Measurements from ENCODE around the gene TMED6. TPM values are rescaled to one million over a fixed set of nuclear protein-coding genes. Genes with fewer than 3 reads are reported as not detected.

The TMED6 gene
- total RNA-seq, 1 donor from 2014 or later, result 2.6 TPM

DNA sequence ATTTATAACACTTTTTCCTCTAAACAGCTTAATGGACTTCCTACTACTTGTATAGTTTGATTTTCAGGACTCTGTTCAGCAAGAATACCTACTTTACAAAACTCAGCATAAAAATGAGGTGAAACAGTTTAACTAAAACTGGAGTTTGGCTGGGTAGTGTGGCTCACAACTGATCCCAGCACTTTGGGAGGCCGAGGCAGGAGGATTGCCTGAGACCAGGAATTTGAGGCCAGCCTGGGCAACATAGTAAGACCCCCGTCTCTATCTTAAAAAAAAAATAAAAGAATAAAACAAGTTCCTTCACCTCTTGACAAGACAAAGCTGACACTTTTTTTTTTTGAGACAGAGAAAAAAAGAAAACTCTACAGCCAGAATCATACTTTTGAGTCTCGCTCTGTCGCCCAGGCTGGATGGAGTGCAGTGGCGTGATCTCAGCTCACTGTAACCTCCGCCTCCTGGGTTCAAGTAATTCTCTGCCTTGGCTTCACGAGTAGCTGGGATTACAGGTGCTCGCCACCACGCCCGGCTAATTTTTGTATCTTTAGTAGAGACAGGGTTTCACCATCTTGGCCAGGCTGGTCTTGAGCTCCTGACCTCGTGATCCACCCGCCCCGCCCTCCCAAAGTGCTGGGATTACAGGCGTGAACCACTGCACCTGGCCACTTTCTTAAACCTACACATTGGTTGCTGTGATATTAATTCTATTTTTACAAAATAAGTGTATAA, 23.8 kb downstream of the TMED6 start:
- TF ChIP-seq, protein P1, sequence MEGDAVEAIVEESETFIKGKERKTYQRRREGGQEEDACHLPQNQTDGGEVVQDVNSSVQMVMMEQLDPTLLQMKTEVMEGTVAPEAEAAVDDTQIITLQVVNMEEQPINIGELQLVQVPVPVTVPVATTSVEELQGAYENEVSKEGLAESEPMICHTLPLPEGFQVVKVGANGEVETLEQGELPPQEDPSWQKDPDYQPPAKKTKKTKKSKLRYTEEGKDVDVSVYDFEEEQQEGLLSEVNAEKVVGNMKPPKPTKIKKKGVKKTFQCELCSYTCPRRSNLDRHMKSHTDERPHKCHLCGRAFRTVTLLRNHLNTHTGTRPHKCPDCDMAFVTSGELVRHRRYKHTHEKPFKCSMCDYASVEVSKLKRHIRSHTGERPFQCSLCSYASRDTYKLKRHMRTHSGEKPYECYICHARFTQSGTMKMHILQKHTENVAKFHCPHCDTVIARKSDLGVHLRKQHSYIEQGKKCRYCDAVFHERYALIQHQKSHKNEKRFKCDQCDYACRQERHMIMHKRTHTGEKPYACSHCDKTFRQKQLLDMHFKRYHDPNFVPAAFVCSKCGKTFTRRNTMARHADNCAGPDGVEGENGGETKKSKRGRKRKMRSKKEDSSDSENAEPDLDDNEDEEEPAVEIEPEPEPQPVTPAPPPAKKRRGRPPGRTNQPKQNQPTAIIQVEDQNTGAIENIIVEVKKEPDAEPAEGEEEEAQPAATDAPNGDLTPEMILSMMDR (IDR thresholded peaks at IDR 0.05; ENCODE audit: unreplicated experiment), result no peak
- no peak overlapping the region for H3K4me3 Mint-ChIP-seq (ENCODE audit: low read depth)
- H3K27ac Mint-ChIP-seq, result no peak overlapping the region
- DNase-seq (ENCODE audit: low spot score, unreplicated experiment), result no peak
- peaks cover 12% of the 10 kb centered on the region for H3K4me1 Mint-ChIP-seq (ENCODE audit: low read depth)
- no peaks in the 10 kb centered on the region for H3K27me3 Mint-ChIP-seq
- peaks cover 16% of the 10 kb centered on the region for H3K36me3 Mint-ChIP-seq (ENCODE audit: insufficient read depth)
- no peaks in the 10 kb centered on the region for H3K9me3 Mint-ChIP-seq (ENCODE audit: low read depth)

DNA sequence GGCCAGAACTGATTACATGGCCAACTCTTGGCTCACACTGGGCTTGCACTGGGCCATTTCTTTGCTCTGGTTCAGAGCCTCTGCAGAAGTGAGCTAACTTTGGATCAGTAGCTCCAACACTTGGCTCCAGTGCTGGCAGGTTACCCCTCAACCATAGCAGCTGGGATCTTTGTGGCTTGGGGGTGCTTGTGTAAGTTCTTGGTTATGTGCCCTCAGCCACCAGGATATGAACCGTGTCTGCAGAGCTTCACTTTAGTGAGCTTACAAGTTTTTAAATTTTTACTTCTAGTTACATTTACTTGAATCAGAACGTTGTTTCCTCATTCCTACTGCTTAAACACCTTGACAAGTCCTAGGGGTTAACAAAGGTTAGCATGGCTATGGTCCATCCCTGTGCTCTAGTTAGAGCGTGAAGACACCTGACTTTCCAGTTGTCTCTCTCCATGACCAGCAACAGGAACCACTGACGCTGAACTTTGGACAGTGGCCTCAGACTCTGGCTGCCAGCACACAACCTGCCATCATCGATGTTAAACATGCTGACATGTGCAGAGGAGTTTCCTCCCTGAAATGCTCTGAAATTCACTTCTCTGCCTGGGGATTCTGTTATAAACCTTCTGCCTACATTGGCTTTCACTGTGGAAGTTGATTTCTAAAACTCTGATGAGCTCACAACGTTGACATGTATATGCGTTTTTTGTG, 25.3 kb downstream of the TMED6 start:
- Mint-ChIP-seq H3K27ac (no peak overlapping the region), H3K4me1 (ENCODE audit: low read depth) (peaks cover 12% of the 10 kb centered on the region), H3K4me3 (ENCODE audit: low read depth) (no peak overlapping the region), H3K9me3 (ENCODE audit: low read depth) (no peaks in the 10 kb centered on the region), H3K27me3 (no peaks in the 10 kb centered on the region), H3K36me3 (ENCODE audit: insufficient read depth) (peaks cover 21% of the 10 kb centered on the region)
- TF ChIP-seq, protein P1 (IDR thresholded peaks at IDR 0.05; ENCODE audit: unreplicated experiment), result no peak
- DNase-seq (ENCODE audit: low spot score, unreplicated experiment), result no peak

DNA sequence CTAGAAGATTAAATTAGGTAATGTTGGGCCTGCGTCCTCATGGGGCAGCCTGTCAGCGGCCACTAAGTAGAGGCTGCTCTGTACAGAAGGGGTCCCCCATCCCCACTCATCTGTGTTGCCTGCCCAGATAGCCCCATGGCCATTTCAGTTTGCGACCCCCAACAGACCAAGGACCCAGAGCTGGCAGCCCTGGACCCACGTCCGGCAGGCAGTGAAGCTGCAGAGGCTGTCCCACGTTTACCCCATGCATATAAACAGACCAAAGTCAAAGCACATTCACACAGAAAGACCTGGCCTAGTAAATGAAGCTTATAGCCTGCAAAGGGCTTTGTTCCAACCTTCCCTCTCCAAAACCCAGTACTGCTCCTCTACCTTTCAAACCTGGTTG, 25.8 kb downstream of the TMED6 start:
- no peak overlapping the region for H3K4me3 Mint-ChIP-seq (ENCODE audit: low read depth)
- no peak for DNase-seq (ENCODE audit: low spot score, unreplicated experiment)
- peaks cover 23% of the 10 kb centered on the region for H3K36me3 Mint-ChIP-seq (ENCODE audit: insufficient read depth)
- H3K4me1 Mint-ChIP-seq (ENCODE audit: low read depth), result peaks cover 12% of the 10 kb centered on the region
- H3K9me3 Mint-ChIP-seq (ENCODE audit: low read depth), result no peaks in the 10 kb centered on the region
- no peaks in the 10 kb centered on the region for H3K27me3 Mint-ChIP-seq
- no peak overlapping the region for H3K27ac Mint-ChIP-seq
- TF ChIP-seq, protein P1 (IDR thresholded peaks at IDR 0.05; ENCODE audit: unreplicated experiment), result no peak

DNA sequence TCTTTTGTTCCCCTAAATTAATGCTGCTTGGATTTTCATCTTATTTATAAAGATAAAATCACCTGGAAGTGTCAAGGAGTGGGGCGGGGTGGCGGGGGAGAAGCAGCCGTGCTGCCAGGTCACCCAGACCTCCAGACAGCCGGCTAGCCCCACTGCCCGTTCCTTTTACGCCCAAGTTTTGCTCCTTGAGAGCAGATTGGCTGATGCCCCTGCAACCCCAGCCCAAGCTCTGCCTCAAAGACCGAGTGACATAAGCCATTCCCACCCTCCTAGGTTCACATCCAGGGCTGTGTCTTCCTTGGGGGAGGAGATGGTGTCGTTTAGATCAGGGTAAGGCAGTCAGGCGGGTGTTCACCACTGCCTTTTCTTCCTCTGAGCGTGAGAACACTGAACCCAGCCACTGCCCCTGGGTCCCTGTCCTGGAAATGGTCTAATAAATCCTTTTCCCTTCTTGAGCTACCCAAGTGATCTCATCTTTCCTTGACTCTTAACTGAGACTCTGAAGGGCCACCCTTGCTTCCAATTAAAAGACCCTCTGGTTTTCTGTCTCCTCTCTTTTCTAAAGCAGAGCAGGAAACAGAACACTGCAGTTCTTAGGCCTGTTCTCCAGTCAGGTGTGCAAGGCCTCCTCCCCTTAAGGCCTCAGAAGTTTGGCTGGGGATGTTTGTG, 26.9 kb downstream of the TMED6 start:
- TF ChIP-seq, protein P1 (IDR thresholded peaks at IDR 0.05; ENCODE audit: unreplicated experiment), result no peak
- Mint-ChIP-seq H3K27me3 (no peaks in the 10 kb centered on the region), H3K36me3 (ENCODE audit: insufficient read depth) (peaks cover 24% of the 10 kb centered on the region), H3K4me3 (ENCODE audit: low read depth) (no peak overlapping the region), H3K4me1 (ENCODE audit: low read depth) (peaks cover 12% of the 10 kb centered on the region), H3K27ac (no peak overlapping the region), H3K9me3 (ENCODE audit: low read depth) (no peaks in the 10 kb centered on the region)
- no peak for DNase-seq (ENCODE audit: low spot score, unreplicated experiment)

DNA sequence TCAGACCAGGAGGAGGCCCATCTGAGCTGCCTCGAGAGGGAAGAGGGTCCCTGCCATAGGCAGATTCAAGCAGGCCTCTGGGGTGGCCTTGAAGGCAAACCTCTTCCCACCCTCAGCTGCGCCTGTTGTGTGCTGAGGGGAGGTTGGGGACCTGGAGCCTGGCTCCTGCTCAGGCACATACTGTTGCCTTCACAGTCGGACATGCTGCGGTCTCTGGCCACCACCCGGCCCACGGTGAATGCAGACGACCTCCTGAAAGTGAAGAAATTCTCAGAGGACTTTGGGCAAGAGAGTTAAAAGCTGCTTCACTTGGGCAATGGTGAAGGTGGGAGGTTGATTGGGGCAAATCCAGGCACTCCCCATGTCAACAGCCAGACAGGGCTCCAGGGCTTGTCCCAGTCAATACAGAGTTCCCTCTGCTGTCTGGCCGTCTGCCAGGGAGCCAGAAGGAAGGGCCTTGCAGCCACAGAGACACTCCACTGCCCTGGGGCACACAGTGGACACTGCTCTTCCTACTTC, 27.5 kb downstream of the TMED6 start:
- Mint-ChIP-seq H3K4me3 (ENCODE audit: low read depth) (no peak overlapping the region), H3K36me3 (ENCODE audit: insufficient read depth) (peaks cover 26% of the 10 kb centered on the region), H3K9me3 (ENCODE audit: low read depth) (no peaks in the 10 kb centered on the region), H3K4me1 (ENCODE audit: low read depth) (peaks cover 8% of the 10 kb centered on the region), H3K27me3 (no peaks in the 10 kb centered on the region), H3K27ac (no peak overlapping the region)
- no peak for DNase-seq (ENCODE audit: low spot score, unreplicated experiment)
- TF ChIP-seq, protein P1 (IDR thresholded peaks at IDR 0.05; ENCODE audit: unreplicated experiment), result no peak
